ENCODE measurements around the gene CCNL1.
A peak's percentile ranks its signal among the peaks of the same experiment; 100 is the strongest.
"Not testable (repeated sequence)": the region's sequence is repeated elsewhere in the genome, so short reads cannot be mapped to it uniquely, and the experiment has no call there.

The CCNL1 gene

GRCh38 chr3:157172746-157173145, 12.8 kb upstream of the CCNL1 start:
- no peak for DNase-seq (ENCODE audit: low read depth in 3 of 3)

- DNase-seq (ENCODE audit: low read depth in 3 of 3) = no peak
These were observed 10.9 kb upstream of the CCNL1 start for GRCh38 chr3:157170861-157171260.

- DNase-seq (ENCODE audit: low read depth in 3 of 3) = no peak
These were observed 7.6 kb upstream of the CCNL1 start for GRCh38 chr3:157167371-157168042.

- DNase-seq (ENCODE audit: low read depth in 3 of 3) = no peak
These were observed 6.6 kb upstream of the CCNL1 start for GRCh38 chr3:157166561-157166960.

GRCh38 chr3:157166115-157166514, 6.2 kb upstream of the CCNL1 start:
- no peak for DNase-seq (ENCODE audit: low read depth in 3 of 3)

GRCh38 chr3:157163217-157163953, 3.4 kb upstream of the CCNL1 start:
- no peak for DNase-seq (ENCODE audit: low read depth in 3 of 3)

- DNase-seq (ENCODE audit: low read depth in 3 of 3) = not testable (repeated sequence)
These were observed 2.7 kb upstream of the CCNL1 start for GRCh38 chr3:157162620-157163019.

GRCh38 chr3:157160658-157161424, 894 bp upstream of the CCNL1 start:
- DNase-seq (ENCODE audit: low read depth in 3 of 3) = peak in 2 of 3 donors; percentile 36 to 42

- DNase-seq (ENCODE audit: low read depth in 3 of 3) = peak; percentile 54 to 76 (median 76)
These were observed 748 bp downstream of the CCNL1 start for GRCh38 chr3:157159037-157159761.

- no peak for DNase-seq (ENCODE audit: low read depth in 3 of 3)
These were observed 2.1 kb downstream of the CCNL1 start for GRCh38 chr3:157157836-157158235.

GRCh38 chr3:157156837-157157635, 2.9 kb downstream of the CCNL1 start:
- no peak for DNase-seq (ENCODE audit: low read depth in 3 of 3)

- DNase-seq (ENCODE audit: low read depth in 3 of 3) = no peak
These were observed 4.4 kb downstream of the CCNL1 start for GRCh38 chr3:157155591-157155990.

- no peak for DNase-seq (ENCODE audit: low read depth in 3 of 3)
These were observed 5.2 kb downstream of the CCNL1 start for GRCh38 chr3:157154563-157155330.

- DNase-seq (ENCODE audit: low read depth in 3 of 3) = no peak
These were observed 7.0 kb downstream of the CCNL1 start for GRCh38 chr3:157152930-157153329.

- no peak for DNase-seq (ENCODE audit: low read depth in 3 of 3)
These were observed 7.5 kb downstream of the CCNL1 start for GRCh38 chr3:157152438-157152837.

GRCh38 chr3:157151627-157152026, 8.3 kb downstream of the CCNL1 start:
- DNase-seq (ENCODE audit: low read depth in 3 of 3) = no peak

- DNase-seq (ENCODE audit: low read depth in 3 of 3) = no peak
These were observed 8.8 kb downstream of the CCNL1 start for GRCh38 chr3:157151151-157151550.

- no peak for DNase-seq (ENCODE audit: low read depth in 3 of 3)
These were observed 10.7 kb downstream of the CCNL1 start for GRCh38 chr3:157149136-157149696.

- no peak for DNase-seq (ENCODE audit: low read depth in 3 of 3)
These were observed 11.6 kb downstream of the CCNL1 start for GRCh38 chr3:157148196-157148889.
